OCI-LY3 (cell line): ENCODE measurements around the gene TRDN.

Source experiments
- EZH2phosphoT487 ChIP-seq: fragments of 200-600 bp; shearing (Covaris generic); IDR thresholded peaks from 2 replicates; pipeline ENCODE4 v1.6.1; 2018; ENCODE audit warnings: antibody characterized with exemption, mixed run types, low read depth
- TF ChIP-seq, protein P1 (sequence below): fragments of 200-600, 300-600 bp; sonication (generic); IDR thresholded peaks from 2 replicates; pipeline ENCODE4 v1.5.1; 2014; ENCODE audit warnings: antibody characterized with exemption, low read length, low read depth

DNA sequence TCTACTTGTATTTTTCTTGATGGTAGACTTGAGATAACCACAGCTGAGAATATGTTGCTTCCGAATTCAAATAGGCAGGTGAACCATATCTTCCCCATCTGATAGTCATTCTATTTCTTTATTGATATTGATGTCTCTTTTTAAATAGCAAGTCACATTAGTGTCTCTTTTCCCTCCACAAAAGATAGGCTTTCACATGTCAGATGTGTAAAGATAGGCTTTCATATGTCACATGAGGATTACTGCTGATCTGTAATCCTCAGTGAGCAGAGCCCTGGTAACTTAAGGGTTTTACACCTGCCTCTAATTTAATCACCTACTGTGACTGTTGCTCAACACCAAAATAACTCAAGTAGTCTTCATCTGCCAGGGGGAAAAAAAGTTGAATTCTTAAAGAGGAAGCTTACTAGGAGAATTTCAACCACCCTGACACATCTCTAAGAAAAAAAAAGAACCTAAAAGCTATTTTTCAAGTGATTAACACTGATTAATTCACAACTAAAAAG is 45.3 kb upstream of the TRDN start:
- TF ChIP-seq, protein P1, sequence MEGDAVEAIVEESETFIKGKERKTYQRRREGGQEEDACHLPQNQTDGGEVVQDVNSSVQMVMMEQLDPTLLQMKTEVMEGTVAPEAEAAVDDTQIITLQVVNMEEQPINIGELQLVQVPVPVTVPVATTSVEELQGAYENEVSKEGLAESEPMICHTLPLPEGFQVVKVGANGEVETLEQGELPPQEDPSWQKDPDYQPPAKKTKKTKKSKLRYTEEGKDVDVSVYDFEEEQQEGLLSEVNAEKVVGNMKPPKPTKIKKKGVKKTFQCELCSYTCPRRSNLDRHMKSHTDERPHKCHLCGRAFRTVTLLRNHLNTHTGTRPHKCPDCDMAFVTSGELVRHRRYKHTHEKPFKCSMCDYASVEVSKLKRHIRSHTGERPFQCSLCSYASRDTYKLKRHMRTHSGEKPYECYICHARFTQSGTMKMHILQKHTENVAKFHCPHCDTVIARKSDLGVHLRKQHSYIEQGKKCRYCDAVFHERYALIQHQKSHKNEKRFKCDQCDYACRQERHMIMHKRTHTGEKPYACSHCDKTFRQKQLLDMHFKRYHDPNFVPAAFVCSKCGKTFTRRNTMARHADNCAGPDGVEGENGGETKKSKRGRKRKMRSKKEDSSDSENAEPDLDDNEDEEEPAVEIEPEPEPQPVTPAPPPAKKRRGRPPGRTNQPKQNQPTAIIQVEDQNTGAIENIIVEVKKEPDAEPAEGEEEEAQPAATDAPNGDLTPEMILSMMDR = no peak
- TF ChIP-seq EZH2phosphoT487 = no peak
